K562 (cell line): ENCODE measurements around the gene MAMDC2. TPM values are rescaled to one million over a fixed set of nuclear protein-coding genes. Genes with fewer than 3 reads are reported as not detected.

Experiments
- ATAC-seq: fragments of 200-7000 bp; cut with Tn5 transposase; 3 replicates; pipeline ENCODE4 v1.9.1; 2020; ENCODE audit warnings: moderate library complexity
- BruUV-seq: library from RNA; stranded (reverse); fragments of 400-500 nt; replicated peaks from 2 replicates; lab custom pipeline; 2021; lab: Mats Ljungman, UMichigan
- CTCF ChIA-PET: fragments of 300-600 bp; formaldehyde crosslinking; extraction: SDS; loops from one replicate; lab custom pipeline; 2021; ENCODE audit warnings: low intra/inter-chr PET ratio; lab: Yijun Ruan, JAX
- POLR2A ChIA-PET: fragments of 300-600, 350-650 bp; sonication (Branson Sonifier 250); formaldehyde crosslinking; extraction: SDS; loops from one replicate; lab custom pipeline; 2021; ENCODE audit warnings: antibody characterized with exemption, inconsistent platforms; lab: Yijun Ruan, JAX
- DNase-seq, 4 experiments: peaks; one replicate each; pipeline versions ENCODE4 v3.0.0 to v3.0.0-alpha.2; 2011 to 2018; ENCODE audit warnings: low spot score in 3 of 4, mixed read lengths in 3 of 4; ENCODE audit errors: extremely low read depth in 1 of 4
- FAIRE-seq: peaks from 2 replicates; lab custom pipeline; 2011; peaks lifted over from hg19 to GRCh38; lab: Jason Lieb, UNC
- H2AFZ ChIP-seq: 2 replicates; pipeline ENCODE4 v1.6.0; 2011; ENCODE audit warnings: low read depth, low read length, control low read depth, inconsistent platforms
- H3K27ac ChIP-seq: fragments of 200-600 bp; 3 replicates; pipeline ENCODE4 v1.8.0; 2011; ENCODE audit warnings: low read depth, mild to moderate bottlenecking, control low read depth, inconsistent platforms, low read length, moderate library complexity, mixed read lengths; ENCODE audit errors: extremely low read depth
- H3K27me3 ChIP-seq, 2 experiments: fragments of 300-600 bp in 1 of 2; 2 replicates in 1 of 2; 3 replicates in 1 of 2; pipeline versions ENCODE4 v1.6.0 to v1.8.0; 2011; ENCODE audit warnings: inconsistent platforms in 2 of 2, low read length in 2 of 2, mild to moderate bottlenecking in 1 of 2, mixed read lengths in 1 of 2, moderate library complexity in 1 of 2; ENCODE audit not compliant: control insufficient read depth in 2 of 2, insufficient read depth in 2 of 2
- H3K36me3 ChIP-seq: fragments of 300-600 bp; 3 replicates; pipeline ENCODE4 v1.8.0; 2011; ENCODE audit warnings: mild to moderate bottlenecking, low read length, inconsistent platforms; ENCODE audit not compliant: control insufficient read depth, insufficient read depth
- H3K4me1 ChIP-seq, 2 experiments: fragments of 200-600 bp in 1 of 2; replicated peaks in 1 of 2; 2 replicates in 1 of 2; 3 replicates in 1 of 2; pipeline versions ENCODE4 v1.5.1 to v1.8.0; 2011; ENCODE audit warnings: inconsistent platforms in 2 of 2, low read length in 2 of 2, mild to moderate bottlenecking in 1 of 2, mixed read lengths in 1 of 2, moderate library complexity in 1 of 2; ENCODE audit not compliant: control insufficient read depth in 2 of 2, insufficient read depth in 2 of 2
- H3K4me2 ChIP-seq: 2 replicates; pipeline ENCODE4 v1.6.1; 2011; ENCODE audit warnings: low read length, control low read depth, inconsistent platforms, mixed read lengths; ENCODE audit not compliant: insufficient read depth
- H3K4me3 ChIP-seq: fragments of 200-600 bp; sonication (generic), shearing (Covaris generic); 2 replicates; pipeline ENCODE4 v1.5.1; 2016; ENCODE audit warnings: control low read depth, inconsistent platforms
- H3K79me2 ChIP-seq: fragments of 200-600 bp; 3 replicates; pipeline ENCODE4 v1.8.0; 2011; ENCODE audit warnings: low read length, inconsistent platforms; ENCODE audit not compliant: control insufficient read depth, insufficient read depth
- H3K9ac ChIP-seq, 2 experiments: 2 replicates each; pipeline versions ENCODE4 v1.6.0 to v1.6.1; 2011; ENCODE audit warnings: low read depth in 2 of 2, low read length in 2 of 2, control low read depth in 1 of 2, inconsistent platforms in 1 of 2, mild to moderate bottlenecking in 1 of 2, mixed read lengths in 1 of 2; ENCODE audit not compliant: insufficient read depth in 1 of 2
- H3K9me1 ChIP-seq: one replicate; pipeline ENCODE4 v1.6.0; 2011; ENCODE audit warnings: inconsistent platforms, mild to moderate bottlenecking, low read length, moderate library complexity; ENCODE audit not compliant: control insufficient read depth, insufficient read depth
- H3K9me3 ChIP-seq: replicated peaks from 2 replicates; pipeline ENCODE4 v1.5.1; 2011; ENCODE audit warnings: low read depth, low read length, inconsistent platforms; ENCODE audit not compliant: control insufficient read depth, insufficient read depth
- H4K20me1 ChIP-seq: replicated peaks from 2 replicates; pipeline ENCODE4 v1.6.1; 2011; ENCODE audit warnings: low read length, inconsistent platforms, mixed read lengths; ENCODE audit not compliant: control insufficient read depth, insufficient read depth
- CBFA2T2 ChIP-seq: fragments of 450-650 bp; conservative IDR thresholded peaks from 2 replicates; pipeline ENCODE4 v1.6.1; 2017; ENCODE audit warnings: mild to moderate bottlenecking
- CCNT2 ChIP-seq: IDR thresholded peaks from 2 replicates; pipeline ENCODE4 v1.6.1; 2011; ENCODE audit warnings: borderline replicate concordance, low read depth, mild to moderate bottlenecking, moderate library complexity, mixed read lengths, low read length; ENCODE audit not compliant: insufficient read length; ENCODE audit errors: extremely low read depth
- DIDO1 ChIP-seq: fragments of 450-650 bp; IDR thresholded peaks from 2 replicates; pipeline ENCODE4 v1.6.1; 2016; ENCODE audit warnings: low read depth, missing biosample characterization, missing genetic modification characterization
- HDAC3 ChIP-seq: fragments of 450-650 bp; IDR thresholded peaks from 2 replicates; pipeline ENCODE4 v1.6.1; 2018; ENCODE audit warnings: borderline replicate concordance, mild to moderate bottlenecking, moderate library complexity; ENCODE audit not compliant: partially characterized antibody
- MAFG ChIP-seq: fragments of 450-650 bp; conservative IDR thresholded peaks from 2 replicates; pipeline ENCODE4 v1.6.1; 2016; ENCODE audit warnings: missing genetic modification characterization, missing compliant biosample characterization
- TAL1 ChIP-seq: fragments of 450-650 bp; IDR thresholded peaks from 2 replicates; pipeline ENCODE4 v1.6.1; 2016; ENCODE audit warnings: mild to moderate bottlenecking
- ZNF174 ChIP-seq: fragments of 250-450 bp; sonication (Bioruptor Pico); IDR thresholded peaks from 2 replicates; pipeline ENCODE4 v1.4.0; 2020; ENCODE audit warnings: mild to moderate bottlenecking
- ZNF589 ChIP-seq: fragments of 200-800 bp; sonication (Bioruptor generic); IDR thresholded peaks from 2 replicates; pipeline ENCODE4 v1.6.1; 2016; ENCODE audit warnings: low read depth, missing genetic modification characterization, missing compliant biosample characterization
- WGBS: fragments of 100-300 bp; shearing (Covaris generic); methylation state at CpG from one replicate; pipeline ENCODE4 v1.1.6; 2016; ENCODE audit warnings: low coverage, mixed read lengths; ENCODE audit not compliant: insufficient coverage; ENCODE audit errors: missing lambda C conversion rate; 5-methylcytosine and 5-hydroxymethylcytosine counted together
- in situ Hi-C: fragments of 300-500 bp; cut with MboI; formaldehyde crosslinking; loops from 4 replicates; pipeline ENCODE4 v1.15.0; 2018; ENCODE audit warnings: inconsistent platforms, mixed read lengths
- intact Hi-C: fragments of 100-400 bp; cut with micrococcal nuclease; formaldehyde crosslinking; loops from 2 replicates; pipeline ENCODE4 v1.14.2; 2022
- polyA plus RNA-seq, 8 experiments: library from polyadenylated mRNA; depleted of rRNA in 4 of 8; stranded (reverse) in 5 of 8; unstranded in 3 of 8; fragments of >200 nt; fragmentation: Nextera tagmentation in 2 of 8; fragmentation: Illumina TruSeq in 1 of 8; extraction: Ambion mirVana in 2 of 8; extraction: Trizol in 1 of 8; gene quantifications; 2 replicates each; pipeline versions ENCODE4 v1.2.1 to v1.2.3, GENCODE V29; 2011 to 2014; ENCODE audit warnings: inconsistent platforms in 1 of 8, missing spikeins in 1 of 8
- total RNA-seq, 7 experiments: library from RNA; depleted of rRNA in 6 of 7; stranded (reverse); fragments of >200 nt in 6 of 7; fragmentation: Illumina TruSeq in 2 of 7; extraction: Trizol in 2 of 7; gene quantifications; 2 replicates each; pipeline versions ENCODE4 v1.2.1 to v1.2.3, GENCODE V29; 2011 to 2021; ENCODE audit warnings: low replicate concordance in 1 of 7
- TF ChIP-seq, protein P1 (sequence below): fragments of 250-450 bp; sonication (Bioruptor Pico); IDR thresholded peaks from 2 replicates; pipeline ENCODE4 v1.4.0; 2020; ENCODE audit warnings: mild to moderate bottlenecking, moderate library complexity
- TF ChIP-seq, protein P2 (sequence below): sonication (generic); formaldehyde crosslinking; IDR thresholded peaks from 2 replicates; pipeline ENCODE4 v1.8.0; 2022; ENCODE audit warnings: mild to moderate bottlenecking, missing genetic modification reagents

Gene MAMDC2
- total and polyA plus RNA-seq, 9 of the 15 experiments (the other 6 are each of a cell fraction or from before 2014, with no cell fraction given), result 0.01 to 0.03 TPM; not detected in 7

DNA sequence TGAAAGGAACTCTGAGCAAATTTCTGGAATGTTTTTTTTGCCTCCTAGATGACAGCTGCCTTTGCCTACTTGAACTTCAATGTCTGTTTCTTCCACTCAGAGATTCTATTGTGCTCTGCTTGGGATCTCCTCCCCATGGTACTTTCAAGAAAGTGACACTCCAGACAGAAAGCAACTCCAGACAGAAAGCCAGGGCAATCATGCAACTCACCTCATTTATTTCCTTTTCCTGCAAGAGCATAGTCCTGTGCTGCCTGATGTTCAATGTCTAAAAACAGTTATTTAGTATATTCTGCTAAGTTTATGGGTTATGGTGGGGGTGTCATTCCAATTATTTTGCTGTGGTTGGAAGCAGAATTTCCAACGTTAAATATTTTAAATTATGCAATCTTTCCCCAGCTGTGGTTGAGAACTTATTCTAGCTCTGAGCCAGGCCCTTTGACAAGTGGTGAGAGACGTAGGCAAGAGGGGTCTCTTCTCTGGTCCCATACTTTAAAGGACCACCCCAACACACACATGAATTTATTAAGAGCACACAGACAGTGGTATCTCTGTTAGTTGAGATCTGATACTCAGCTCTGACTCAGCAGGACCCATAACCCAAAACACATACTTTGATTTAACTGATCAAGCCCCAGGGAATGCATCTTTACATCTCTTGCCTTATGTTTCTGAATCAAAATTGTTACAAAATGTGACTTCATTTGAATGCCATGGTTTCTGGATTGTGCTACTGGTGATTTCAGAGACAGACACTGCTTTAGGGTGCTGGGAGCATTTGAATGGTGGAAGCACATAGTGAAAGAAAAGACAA is 39.5 kb upstream of the MAMDC2 start:
- WGBS, result 0% methylated on average over 2 of the region's 2 CpGs
- TF ChIP-seq CCNT2, result no peak
- H3K9me3 ChIP-seq, result no peaks in the 10 kb centered on the region
- CTCF ChIA-PET, result no interaction called here
- no peaks in the 10 kb centered on the region for H3K27me3 ChIP-seq
- H3K4me1 ChIP-seq, result no peaks in the 10 kb centered on the region
- no peaks in the 10 kb centered on the region for H3K36me3 ChIP-seq
- no peaks in the 10 kb centered on the region for H4K20me1 ChIP-seq
- ATAC-seq (no peak), FAIRE-seq (no peak), DNase-seq (no peak)
- intact Hi-C loops, result no loop called here
- H3K27ac ChIP-seq, result no peak overlapping the region
- in situ Hi-C loops, result no loop called here
- no peak overlapping the region for H2AFZ ChIP-seq
- H3K79me2 ChIP-seq, result no peaks in the 10 kb centered on the region
- POLR2A ChIA-PET, result no interaction called here
- H3K4me2 ChIP-seq, result no peak overlapping the region
- no peak overlapping the region for H3K4me3 ChIP-seq
- no TSS peak for BruUV-seq
- no peak overlapping the region for H3K9ac ChIP-seq
- H3K9me1 ChIP-seq, result no peaks in the 10 kb centered on the region

DNA sequence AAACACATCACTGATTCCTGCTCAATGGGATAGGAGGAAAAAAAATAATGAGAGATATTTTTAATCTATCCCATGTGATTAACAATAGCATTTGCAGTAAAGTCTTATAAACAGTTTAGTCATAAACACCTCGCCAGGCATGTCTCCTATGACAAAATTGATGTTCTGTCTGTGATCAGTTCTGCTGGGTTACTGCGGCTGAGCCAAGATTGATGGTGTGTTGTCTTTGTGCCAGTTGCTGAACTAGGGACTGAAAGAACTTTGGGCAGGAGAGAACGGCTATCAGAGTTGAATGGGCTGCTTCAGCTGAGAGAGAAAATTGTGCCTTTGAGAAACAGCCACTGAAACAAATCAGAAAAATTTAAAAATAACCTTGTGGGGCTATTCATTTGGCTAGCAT is 37.3 kb upstream of the MAMDC2 start:
- ChIA-PET CTCF (no interaction called here), POLR2A (no interaction called here)
- H3K27ac ChIP-seq, result no peak overlapping the region
- no peak overlapping the region for H3K4me2 ChIP-seq
- H3K9me1 ChIP-seq, result no peaks in the 10 kb centered on the region
- no peaks in the 10 kb centered on the region for H3K79me2 ChIP-seq
- no peaks in the 10 kb centered on the region for H3K4me1 ChIP-seq
- no peak overlapping the region for H3K4me3 ChIP-seq
- DNase-seq (no peak), ATAC-seq (no peak), FAIRE-seq (no peak)
- BruUV-seq, result no TSS peak
- in situ Hi-C loops (no loop called here), intact Hi-C loops (no loop called here)
- no peaks in the 10 kb centered on the region for H3K9me3 ChIP-seq
- WGBS, result 5% methylated on average over 3 of the region's 3 CpGs
- no peaks in the 10 kb centered on the region for H4K20me1 ChIP-seq
- no peak overlapping the region for H2AFZ ChIP-seq
- H3K9ac ChIP-seq, result no peak overlapping the region
- H3K27me3 ChIP-seq, result no peaks in the 10 kb centered on the region
- no peaks in the 10 kb centered on the region for H3K36me3 ChIP-seq
- TF ChIP-seq, protein P1, sequence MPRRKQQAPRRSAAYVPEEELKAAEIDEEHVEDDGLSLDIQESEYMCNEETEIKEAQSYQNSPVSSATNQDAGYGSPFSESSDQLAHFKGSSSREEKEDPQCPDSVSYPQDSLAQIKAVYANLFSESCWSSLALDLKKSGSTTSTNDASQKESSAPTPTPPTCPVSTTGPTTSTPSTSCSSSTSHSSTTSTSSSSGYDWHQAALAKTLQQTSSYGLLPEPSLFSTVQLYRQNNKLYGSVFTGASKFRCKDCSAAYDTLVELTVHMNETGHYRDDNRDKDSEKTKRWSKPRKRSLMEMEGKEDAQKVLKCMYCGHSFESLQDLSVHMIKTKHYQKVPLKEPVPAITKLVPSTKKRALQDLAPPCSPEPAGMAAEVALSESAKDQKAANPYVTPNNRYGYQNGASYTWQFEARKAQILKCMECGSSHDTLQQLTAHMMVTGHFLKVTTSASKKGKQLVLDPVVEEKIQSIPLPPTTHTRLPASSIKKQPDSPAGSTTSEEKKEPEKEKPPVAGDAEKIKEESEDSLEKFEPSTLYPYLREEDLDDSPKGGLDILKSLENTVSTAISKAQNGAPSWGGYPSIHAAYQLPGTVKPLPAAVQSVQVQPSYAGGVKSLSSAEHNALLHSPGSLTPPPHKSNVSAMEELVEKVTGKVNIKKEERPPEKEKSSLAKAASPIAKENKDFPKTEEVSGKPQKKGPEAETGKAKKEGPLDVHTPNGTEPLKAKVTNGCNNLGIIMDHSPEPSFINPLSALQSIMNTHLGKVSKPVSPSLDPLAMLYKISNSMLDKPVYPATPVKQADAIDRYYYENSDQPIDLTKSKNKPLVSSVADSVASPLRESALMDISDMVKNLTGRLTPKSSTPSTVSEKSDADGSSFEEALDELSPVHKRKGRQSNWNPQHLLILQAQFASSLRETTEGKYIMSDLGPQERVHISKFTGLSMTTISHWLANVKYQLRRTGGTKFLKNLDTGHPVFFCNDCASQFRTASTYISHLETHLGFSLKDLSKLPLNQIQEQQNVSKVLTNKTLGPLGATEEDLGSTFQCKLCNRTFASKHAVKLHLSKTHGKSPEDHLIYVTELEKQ, result no peak
- TF ChIP-seq ZNF589 (CRISPR knock-in tag), result no peak
- TF ChIP-seq MAFG (tag), result no peak
- no peak for TF ChIP-seq TAL1
- no peak for TF ChIP-seq HDAC3
- no peak for TF ChIP-seq DIDO1 (tag)
- no peak for TF ChIP-seq CBFA2T2
- TF ChIP-seq, protein P2, sequence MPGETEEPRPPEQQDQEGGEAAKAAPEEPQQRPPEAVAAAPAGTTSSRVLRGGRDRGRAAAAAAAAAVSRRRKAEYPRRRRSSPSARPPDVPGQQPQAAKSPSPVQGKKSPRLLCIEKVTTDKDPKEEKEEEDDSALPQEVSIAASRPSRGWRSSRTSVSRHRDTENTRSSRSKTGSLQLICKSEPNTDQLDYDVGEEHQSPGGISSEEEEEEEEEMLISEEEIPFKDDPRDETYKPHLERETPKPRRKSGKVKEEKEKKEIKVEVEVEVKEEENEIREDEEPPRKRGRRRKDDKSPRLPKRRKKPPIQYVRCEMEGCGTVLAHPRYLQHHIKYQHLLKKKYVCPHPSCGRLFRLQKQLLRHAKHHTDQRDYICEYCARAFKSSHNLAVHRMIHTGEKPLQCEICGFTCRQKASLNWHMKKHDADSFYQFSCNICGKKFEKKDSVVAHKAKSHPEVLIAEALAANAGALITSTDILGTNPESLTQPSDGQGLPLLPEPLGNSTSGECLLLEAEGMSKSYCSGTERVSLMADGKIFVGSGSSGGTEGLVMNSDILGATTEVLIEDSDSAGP (CRISPR knock-in tag), result no peak
- no peak for TF ChIP-seq ZNF174 (CRISPR knock-in tag)
